Measurements from ENCODE around the gene RECK. TPM values are rescaled to one million over a fixed set of nuclear protein-coding genes. Genes with fewer than 3 reads are reported as not detected.
A peak's percentile ranks its signal among the peaks of the same experiment; 100 is the strongest.
"Not testable (repeated sequence)": the region's sequence is repeated elsewhere in the genome, so short reads cannot be mapped to it uniquely, and the experiment has no call there.

RECK gene
- total RNA-seq, 4 donors from 2014 or later: 7.1 to 20.0 (median 18.6) TPM

GRCh38 chr9:36158917-36159316 is 122.2 kb downstream of the RECK start:
- peaks cover 8 to 10% of the 10 kb centered on the region in 2 donors for H3K4me1 ChIP-seq
- H3K27ac ChIP-seq: peak overlapping the region in 1 of 3 donors; percentile 2
- no peaks in the 10 kb centered on the region for H3K27me3 ChIP-seq
- intact Hi-C loops (cut with DNase I): no loop called here
- DNase-seq: no peak
- TF ChIP-seq CTCF (IDR thresholded peaks at IDR 0.05) (no peak), POLR2A (IDR thresholded peaks at IDR 0.05) (no peak)
- H3K36me3 ChIP-seq: no peaks in the 10 kb centered on the region
- WGBS, 2 donors: 85 to 87% methylated on average over 7 of the region's 7 CpGs
- no peak overlapping the region for H3K4me3 ChIP-seq (replicated peaks in 1 of 3)
- no peaks in the 10 kb centered on the region for H3K9me3 ChIP-seq

GRCh38 chr9:36159509-36159908 is 122.8 kb downstream of the RECK start:
- H3K27me3 ChIP-seq; H3K4me3 ChIP-seq (replicated peaks in 1 of 3); H3K36me3 ChIP-seq; H3K27ac ChIP-seq; H3K9me3 ChIP-seq; DNase-seq; intact Hi-C loops (cut with DNase I): not testable (repeated sequence)
- 97 to 98% methylated on average over 4 of the region's 4 CpGs for WGBS, 2 donors
- H3K4me1 ChIP-seq: peaks cover 8 to 10% of the 10 kb centered on the region in 2 donors

- not testable (repeated sequence) for H3K36me3 ChIP-seq
These were observed 123.4 kb downstream of the RECK start for GRCh38 chr9:36160126-36160525.

GRCh38 chr9:36161187-36161586 is 124.5 kb downstream of the RECK start:
- 84 to 91% methylated on average over 2 of the region's 2 CpGs for WGBS, 2 donors
- intact Hi-C loops (cut with DNase I): loop anchor here (10.0 kb wide), 1 partner anchor 206 kb away; the partner anchor contains the start of gene OR2S2
- peaks cover 8 to 19% of the 10 kb centered on the region in 2 donors for H3K4me1 ChIP-seq
- H3K27ac ChIP-seq: peak overlapping the region in 1 of 3 donors; percentile 13
- H3K4me3 ChIP-seq (replicated peaks in 1 of 3): no peak overlapping the region
- H3K27me3 ChIP-seq: no peaks in the 10 kb centered on the region
- TF ChIP-seq POLR2A (IDR thresholded peaks at IDR 0.05): no peak
- no peak for TF ChIP-seq CTCF (IDR thresholded peaks at IDR 0.05)
- DNase-seq: no peak
- H3K36me3 ChIP-seq: no peaks in the 10 kb centered on the region
- no peaks in the 10 kb centered on the region for H3K9me3 ChIP-seq

More at GRCh38 chr9:36160126-36160525, 123.4 kb downstream of the RECK start:
- not testable (repeated sequence) for DNase-seq; H3K9me3 ChIP-seq; H3K27ac ChIP-seq; H3K4me3 ChIP-seq (replicated peaks in 1 of 3); H3K27me3 ChIP-seq
- intact Hi-C loops (cut with DNase I): loop anchor here (10.0 kb wide), 1 partner anchor 205 kb away; the partner anchor contains the start of gene OR2S2
- peaks cover 8 to 12% of the 10 kb centered on the region in 2 donors for H3K4me1 ChIP-seq
- 80 to 83% methylated on average over 11 of the region's 11 CpGs for WGBS, 2 donors

GRCh38 chr9:36162211-36162738 is 125.6 kb downstream of the RECK start:
- intact Hi-C loops (cut with DNase I): loop anchor here (10.0 kb wide), 1 partner anchor 207 kb away; the partner anchor contains the start of gene OR2S2
- DNase-seq: no peak
- peaks cover 8 to 26% of the 10 kb centered on the region in 2 donors for H3K4me1 ChIP-seq
- no peak overlapping the region for H3K27ac ChIP-seq
- H3K36me3 ChIP-seq: no peaks in the 10 kb centered on the region
- no peak overlapping the region for H3K4me3 ChIP-seq (replicated peaks in 1 of 3)
- H3K27me3 ChIP-seq: no peaks in the 10 kb centered on the region
- 93 to 95% methylated on average over 17 of the region's 17 CpGs for WGBS, 2 donors
- TF ChIP-seq CTCF (IDR thresholded peaks at IDR 0.05): no peak
- TF ChIP-seq POLR2A (IDR thresholded peaks at IDR 0.05): no peak
- no peaks in the 10 kb centered on the region for H3K9me3 ChIP-seq

GRCh38 chr9:36163049-36163785 is 126.5 kb downstream of the RECK start:
- no peaks in the 10 kb centered on the region for H3K36me3 ChIP-seq
- peak overlapping the region; percentile 42 to 84 (median 71) for H3K27ac ChIP-seq
- peaks cover 8 to 26% of the 10 kb centered on the region in 2 donors for H3K4me1 ChIP-seq
- WGBS, 2 donors: 12 to 28% methylated on average over 4 to 8 of the region's 9 CpGs
- no peaks in the 10 kb centered on the region for H3K9me3 ChIP-seq
- peak; percentile 95 to 96 for DNase-seq
- H3K4me3 ChIP-seq (replicated peaks in 1 of 3): no peak overlapping the region
- no peak for TF ChIP-seq CTCF (IDR thresholded peaks at IDR 0.05)
- TF ChIP-seq POLR2A (IDR thresholded peaks at IDR 0.05): peak in 1 of 2 donors; percentile 17
- intact Hi-C loops (cut with DNase I): loop anchor here (10.0 kb wide), 1 partner anchor 208 kb away; the partner anchor contains the start of gene OR2S2
- no peaks in the 10 kb centered on the region for H3K27me3 ChIP-seq
